Stimulated activated CD8-positive, alpha-beta memory T cell treated with anti-CD3 and anti-CD28 coated beads, Interleukin-4, amount 100 ng/mL, for 48 hours (primary cell): ENCODE data around the gene CENPX.
"Not testable (repeated sequence)": the region's sequence is repeated elsewhere in the genome, so short reads cannot be mapped to it uniquely, and the experiment has no call there.

ENCODE experiments used
- DNase-seq: peaks from one replicate; pipeline ENCODE4 v3.0.0-alpha.2; 2020

Gene CENPX

DNA sequence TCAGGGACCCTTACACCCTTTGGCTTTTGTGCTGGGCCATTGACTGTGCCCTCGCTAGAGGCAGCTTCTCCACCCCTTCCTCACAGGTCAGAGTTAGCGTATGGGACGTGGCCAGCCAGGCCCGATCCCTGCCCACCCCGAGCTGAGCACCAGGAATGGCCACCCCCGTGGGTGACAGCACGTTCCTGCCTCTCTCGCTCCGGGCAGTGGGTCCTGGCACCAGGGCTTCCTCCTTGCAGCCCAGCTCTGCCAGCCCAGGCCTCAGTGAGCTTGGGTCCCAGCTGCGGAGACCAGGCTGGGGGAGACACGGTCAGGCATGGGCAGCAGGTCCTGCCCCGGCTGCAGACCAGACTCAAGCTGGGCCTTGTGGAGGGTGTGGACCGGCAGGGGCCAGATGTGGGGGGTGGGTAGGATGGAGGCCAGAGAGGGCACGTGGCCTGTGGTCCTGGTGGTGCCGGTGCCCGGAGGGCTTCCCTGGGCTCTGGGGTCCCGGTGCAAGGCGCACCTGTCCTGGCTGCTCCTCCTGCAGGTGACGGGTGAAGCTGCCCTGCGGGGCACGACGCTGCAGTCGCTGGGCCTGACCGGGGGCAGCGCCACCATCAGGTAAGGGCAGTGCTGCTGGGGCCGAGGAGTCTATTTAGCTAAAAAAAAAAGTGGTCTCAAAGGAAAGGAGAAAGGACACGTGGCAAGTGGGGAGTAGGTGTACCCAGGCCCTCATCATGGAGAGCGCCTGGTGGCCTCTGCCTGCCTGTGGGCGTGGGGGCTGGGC is 27.0 kb downstream of the CENPX start:
- no peak for DNase-seq

DNA sequence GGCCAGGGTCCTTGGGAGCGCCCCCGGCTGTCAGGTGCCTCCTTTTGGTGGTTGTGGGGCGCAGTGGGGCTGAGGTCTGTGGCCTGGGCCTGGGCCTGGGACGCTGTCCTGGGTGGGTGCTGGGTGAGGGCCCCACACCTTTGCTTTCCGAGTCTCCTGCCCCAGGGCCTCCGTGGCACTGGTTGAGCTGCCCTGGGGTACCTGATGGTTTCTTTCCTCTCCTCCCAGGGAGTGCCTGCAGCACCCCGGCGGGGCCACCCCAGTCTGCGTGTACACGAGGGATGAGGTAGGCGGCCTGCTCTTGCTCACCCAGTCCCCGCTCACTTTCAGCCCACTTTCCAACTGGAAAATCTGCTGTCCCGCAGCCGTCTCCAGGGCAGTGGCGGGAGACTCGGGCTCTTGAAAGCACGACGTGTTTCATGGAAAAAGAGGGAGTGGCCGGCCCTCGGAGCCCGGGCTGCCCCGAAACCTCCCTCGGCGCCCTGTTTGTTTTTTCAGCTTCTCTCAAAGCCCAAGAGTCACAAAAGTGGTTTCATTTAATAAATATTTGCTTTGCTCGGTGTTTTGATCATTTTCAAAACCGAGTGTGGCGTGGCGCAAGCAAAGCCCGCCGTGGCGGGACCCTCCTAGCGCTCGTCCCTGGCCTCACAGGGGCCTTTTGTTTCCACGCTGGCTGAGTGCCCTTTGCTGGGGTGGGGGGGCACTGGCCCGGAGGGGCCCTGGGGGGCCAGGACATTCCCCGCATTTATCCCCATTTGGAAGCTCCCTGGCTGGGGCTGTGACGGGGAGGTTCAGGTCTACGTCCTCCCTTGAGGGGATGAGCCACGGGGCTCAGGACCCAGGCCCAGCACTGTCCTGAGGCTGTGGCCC is 27.9 kb downstream of the CENPX start:
- DNase-seq: no peak

DNA sequence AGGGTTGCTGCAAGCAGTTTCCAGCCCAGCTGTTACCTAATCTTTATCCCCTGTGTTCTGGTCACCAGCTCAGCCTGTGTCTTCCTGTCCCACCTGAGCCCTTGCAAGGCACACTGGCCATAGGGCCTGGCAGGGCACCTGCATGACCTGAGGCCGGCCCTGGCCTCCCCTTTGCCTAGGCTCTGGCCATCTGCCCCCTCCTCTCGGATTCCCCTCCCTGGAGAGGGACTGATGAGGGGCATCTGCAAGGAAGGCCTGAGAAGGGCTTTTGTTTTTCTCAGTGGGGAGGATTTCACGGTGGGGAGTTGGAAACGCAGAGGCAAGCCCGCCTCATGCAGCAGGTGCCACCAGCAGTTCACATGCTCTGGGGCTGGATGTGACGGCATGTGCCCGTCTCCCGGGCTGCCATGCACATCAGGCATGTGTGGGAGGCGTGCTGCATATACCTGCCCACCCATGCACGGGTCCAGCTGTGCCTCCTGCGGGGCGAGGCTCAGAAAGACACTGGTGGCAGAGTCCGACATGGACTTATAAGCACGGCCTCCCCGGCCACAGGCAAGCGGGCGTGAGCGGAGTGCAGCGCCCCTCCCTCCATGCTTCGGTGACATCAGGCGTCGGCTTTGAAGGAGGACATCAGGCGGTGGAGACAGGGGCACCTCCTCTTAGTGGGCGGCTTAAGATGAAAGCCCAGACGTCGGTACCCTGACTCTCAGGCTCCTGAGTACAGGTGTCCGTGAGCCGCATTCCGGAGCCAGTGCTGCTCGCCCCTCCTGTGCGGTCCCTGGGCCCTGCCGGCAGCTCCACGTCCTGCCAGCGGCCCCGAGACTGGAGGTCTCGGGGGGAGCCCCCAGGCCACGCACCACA is 28.7 kb downstream of the CENPX start:
- DNase-seq: no peak

DNA sequence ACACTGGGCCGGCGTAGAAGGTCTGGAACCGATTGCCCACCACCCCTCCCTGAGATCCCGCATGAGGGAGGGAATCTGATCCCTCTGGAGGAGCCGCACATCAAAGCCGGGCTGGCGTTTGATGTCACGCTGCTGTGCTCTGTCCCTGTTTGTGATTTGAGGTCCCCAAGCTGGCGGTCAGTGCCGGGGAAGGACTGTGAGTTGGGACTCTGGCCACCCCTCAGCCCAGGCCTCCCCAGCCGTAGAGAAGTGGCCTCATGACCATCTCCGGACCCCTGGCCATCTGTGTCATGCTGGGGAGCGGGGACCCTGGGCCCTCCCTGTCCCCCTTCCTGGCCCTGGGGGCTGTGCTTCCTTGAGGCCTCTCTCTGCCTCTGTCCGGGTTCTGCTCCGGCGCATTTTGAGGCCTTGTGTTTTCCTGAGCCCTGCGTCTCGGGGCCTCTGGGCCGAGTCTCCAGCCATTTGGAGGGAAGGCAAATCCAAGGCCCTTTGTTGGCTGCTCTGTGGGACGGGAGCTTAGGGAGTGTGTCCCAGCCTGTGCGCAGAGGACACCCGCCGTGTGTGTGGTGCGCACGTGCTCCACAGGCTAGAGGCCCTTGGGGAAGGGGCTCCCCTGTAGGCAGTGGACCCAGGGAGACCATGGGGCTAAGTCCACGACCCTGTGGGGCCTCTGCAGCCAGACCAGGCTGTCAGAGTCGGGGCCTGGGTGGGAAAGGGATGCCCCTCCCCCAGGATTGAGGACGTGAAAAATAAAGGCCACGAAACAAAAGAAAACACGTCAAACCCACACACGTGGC is 30.2 kb downstream of the CENPX start:
- no peak for DNase-seq

DNA sequence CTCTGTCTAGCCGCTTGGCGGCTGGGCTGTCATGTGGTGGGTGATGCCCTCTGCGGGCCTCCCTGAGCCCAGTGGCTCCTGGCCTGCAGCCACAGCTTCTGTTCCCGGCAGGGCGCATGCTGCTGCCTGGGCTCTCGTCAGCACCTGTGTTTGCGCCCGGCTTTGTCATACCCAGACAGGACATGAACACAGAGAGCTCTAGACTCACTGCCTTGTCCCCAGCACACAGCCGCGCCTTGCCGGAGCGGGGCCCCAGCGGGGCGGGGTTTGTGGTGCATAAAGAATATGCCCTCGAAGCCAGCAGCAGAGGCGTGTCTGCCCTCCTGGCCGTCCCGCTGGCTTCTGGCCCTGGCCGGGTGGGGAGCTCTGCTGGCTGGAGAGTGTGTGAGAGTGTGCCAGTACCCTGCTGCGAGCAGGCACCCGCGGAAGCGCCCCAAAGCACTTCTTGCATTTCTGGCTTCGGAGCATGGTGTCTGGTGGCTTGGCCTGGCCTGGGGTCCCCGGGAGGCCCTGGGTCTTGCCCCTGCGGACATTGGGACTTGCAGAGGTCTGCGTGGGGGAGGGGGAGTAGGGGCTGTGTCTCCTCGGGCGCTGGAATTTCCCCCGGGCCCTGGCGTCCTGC is 30.9 kb downstream of the CENPX start:
- DNase-seq: no peak

DNA sequence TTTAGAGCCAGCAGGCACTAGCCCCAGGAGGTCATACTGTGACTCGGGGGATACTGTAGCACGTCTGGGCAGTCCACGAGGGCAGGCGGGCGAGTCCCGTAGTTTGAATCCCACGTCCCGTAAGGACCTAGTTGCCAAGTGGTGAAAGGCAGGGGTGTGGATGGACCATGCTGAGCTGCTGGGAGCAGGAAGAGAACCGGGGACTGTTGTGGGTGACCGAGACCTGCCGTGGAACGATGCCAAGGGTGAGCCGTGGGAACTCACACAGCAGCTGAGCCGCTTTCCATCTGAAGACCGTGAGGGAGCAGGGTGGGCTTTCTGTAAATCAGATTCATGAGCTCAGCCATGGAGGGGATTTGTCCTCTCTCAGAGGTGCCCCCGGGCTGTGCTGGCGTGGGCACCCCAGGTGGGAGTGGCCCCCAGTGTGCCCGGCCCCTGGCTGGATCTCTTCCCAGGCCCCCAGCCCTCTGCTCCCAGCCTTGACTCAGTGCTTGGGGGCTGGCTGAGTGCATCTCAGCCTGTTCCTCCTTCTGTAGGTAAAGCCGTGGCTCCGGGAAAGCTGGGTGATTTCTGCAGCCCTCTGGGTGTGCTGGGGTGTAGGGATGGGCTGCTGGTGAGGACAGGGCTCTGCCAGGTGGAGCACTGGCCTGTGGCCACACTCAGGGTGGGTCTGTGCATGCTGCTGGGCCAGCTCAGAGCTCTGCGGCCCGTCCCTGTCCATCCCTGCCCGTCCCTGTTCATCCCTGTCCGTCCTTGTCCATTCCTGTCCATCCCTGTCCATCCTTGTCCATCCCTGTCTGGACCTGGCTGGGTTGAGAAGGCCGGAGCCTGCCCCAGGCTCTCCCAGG is 31.6 kb downstream of the CENPX start:
- no peak for DNase-seq

DNA sequence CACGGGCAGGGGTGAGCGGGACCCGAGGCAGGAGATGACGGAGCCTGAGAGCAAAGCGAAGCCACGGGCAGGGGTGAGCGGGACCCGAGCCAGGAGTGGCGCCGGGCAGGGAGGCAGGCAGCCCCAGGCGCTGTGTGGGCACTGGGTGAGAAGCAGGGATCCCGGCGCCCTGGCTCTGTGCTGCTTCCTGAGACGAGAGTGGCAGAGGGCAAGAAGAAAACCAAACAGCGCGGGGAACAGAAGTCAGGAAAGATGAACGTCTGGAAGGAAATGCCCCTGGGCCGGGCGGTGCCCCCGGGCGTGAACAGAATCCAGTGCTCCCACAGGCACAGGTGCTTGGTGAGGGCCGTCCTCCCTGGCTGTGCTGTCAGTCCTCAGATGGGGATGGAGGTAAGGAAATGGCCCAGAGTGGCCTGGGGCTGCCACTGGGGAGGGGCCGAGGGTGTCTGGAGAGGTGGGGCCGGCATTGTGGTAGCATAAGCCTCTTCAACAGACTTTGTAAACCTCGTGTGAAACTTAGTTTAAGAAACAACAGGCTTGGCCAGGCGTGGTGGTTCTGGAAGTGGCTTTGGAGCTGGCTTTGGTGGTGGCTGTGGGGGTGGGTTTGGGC is 35.4 kb downstream of the CENPX start:
- DNase-seq: no peak

DNA sequence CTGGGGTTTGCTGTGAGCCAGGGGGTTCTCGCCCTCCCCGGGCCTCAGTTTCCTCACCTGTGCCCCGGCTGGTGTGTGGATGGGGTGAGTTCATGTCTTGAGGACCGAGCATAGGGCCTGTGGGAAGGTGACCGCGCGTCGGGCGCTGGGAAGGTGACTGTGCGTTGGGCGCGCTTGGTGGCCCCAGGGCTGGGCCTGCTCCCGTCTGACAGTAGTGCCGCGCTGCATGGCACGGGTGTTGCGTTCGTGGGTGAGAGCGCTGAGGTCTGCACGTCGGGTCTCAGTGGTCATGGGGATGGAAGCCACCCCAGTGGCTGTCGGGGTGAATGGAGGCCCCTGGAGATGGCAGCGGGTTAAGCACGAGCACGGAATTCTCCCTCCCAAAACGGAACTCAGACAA is 36.1 kb downstream of the CENPX start:
- no peak for DNase-seq

DNA sequence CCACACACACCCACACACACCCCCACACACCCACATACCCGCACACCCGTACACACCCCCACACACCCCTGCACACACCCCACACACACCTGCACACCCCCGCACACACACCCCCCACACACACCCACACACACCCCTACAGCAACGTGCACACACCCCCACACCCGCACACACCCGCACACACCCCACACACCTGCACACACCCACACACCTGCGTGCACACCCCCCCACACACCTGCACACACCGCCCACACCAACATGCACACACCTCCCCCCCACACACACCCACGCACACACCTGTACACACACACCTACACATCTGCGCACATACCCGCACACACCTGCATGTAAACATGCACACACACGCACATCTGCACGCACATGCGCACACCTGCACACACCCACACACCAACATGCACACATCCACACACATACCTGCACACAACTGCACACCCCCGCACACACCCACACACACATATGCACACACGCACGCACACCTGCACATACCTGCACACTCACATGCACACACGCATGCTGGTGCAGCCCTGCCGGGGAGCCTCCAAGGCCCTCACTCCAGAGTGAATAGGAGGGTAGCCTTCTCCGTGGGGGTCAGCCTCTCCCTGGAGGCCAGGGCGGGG is 37.8 kb downstream of the CENPX start:
- DNase-seq: no peak

DNA sequence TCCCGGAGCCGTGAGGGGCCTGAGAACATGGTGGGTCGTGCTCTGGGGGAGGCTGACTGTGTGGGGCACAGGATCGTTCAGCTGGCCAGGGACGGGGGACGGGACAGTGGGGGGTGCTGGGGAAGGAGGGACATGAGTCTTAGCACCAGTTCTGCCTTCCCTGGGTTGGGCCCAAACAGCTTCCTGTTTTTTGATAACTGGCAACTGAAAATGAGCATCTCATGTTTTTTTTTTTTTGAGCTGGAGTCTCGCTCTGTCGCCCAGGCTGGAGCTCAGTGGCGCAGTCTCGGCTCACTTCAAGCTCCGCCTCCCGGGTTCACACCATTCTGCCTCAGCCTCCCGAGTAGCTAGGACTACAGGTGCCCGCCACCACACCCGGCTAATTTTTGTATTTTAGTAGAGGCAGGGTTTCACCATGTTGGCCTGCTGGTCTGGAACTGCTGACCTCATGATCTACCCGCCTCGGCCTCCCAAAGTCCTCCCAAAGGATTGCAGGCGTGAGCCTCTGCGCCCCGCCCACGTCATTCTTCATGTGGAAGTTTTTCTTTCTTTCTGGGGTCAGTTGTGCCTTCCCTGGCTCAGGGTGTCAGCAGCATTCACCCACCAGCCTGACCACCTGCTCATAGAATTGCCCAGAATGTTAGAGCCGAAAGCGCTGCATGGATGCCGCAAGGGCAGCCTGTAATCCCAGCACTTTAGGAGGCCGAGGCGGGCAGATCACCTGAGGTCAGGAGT is 38.9 kb downstream of the CENPX start:
- no peak for DNase-seq

DNA sequence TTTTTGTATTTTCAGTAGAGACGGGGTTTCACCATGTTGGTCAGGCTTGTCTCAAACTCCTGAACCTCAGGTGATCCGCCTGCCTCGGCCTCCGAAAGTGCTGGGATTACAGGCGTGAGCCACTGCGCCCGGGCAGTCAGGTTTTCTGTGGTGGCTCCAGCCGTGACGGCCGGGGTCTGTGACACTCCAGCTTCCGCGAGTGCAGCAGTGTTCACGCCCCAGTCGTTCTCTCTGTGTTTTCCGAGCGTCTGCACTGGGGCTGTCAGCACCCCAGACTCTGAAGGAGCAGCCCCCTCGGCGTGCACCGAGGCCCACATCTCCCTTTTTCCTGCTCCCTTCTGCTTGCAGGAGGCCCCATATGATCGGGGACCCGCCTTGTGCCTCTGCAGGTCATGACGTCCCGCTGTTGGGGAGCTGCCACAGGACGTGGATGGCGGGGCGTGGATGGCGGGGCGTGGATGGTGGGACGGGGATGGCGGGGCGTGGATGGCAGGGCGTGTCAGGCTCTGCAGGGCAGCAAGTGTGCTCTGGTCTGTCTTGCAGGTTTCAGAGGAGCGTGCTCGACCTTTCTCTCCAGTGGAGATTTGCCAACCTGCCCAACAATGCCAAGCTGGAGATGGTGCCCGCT is 39.6 kb downstream of the CENPX start:
- DNase-seq: no peak

DNA sequence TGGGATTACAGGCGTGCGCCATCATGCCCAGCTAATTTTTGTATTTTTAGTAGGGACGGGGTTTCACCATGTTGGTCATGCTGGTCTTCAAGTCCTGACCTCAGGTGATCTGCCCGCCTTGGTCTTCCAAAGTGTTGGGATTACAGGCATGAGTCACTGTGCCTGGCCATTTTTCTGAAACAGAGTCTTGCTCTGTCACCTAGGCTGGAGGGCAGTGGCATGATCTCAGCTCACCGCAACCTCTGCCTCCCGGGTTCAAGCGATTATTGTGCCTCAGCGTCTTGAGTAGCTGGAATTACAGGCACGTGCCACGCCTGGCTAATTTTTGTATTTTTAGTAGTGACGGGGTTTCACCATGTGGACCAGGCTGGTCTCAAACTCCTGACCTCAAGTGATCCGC is 41.2 kb downstream of the CENPX start:
- DNase-seq: not testable (repeated sequence)

DNA sequence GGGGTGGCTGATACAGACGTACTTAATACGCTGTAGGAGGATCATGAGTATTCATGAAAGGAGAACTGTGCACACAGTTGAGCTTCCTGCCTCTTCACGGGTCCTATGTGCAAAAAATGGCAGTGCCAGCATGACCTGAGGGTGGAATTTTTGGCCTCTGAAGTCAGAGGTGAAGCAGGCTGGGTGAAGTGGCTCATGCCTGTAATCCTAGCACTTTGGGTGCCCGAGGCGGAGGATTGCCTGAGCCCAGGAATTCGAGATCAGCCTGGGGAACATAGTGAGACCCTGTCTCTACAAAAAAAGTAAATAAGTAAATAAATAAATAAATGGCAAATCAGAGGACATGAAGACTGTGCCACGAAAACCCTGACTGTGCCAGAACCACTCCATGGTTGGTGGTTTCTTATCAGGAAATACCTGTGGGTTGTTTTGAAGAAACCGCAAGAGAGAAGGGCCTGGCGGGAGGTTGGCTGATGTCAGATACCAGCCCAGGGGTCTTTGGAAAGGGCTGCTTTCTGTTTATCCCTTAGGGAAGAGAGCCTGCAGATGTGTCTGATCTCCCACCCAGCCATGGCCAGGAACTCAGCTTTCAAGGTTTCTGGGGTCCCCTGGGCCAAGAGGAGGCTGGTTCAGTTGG is 41.9 kb downstream of the CENPX start:
- no peak for DNase-seq

DNA sequence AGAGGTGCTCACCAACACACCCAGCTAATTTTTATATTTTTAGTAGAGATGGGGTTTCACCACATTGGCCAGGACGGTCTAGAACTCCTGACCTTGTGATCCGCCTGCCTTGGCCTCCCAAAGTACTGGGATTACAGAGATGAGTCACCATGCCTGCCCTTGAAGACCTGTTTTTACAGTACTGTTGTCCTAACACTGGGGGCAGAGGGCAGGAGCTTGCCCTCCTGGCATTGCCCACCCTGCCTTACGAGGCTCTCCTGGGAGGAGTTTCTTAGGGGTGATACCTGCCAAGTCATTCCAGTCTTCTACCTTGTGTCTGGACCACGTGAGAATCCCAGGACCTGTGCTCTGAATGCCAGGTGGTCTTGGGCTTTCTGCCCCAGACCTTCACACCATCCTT is 42.6 kb downstream of the CENPX start:
- DNase-seq: no peak

DNA sequence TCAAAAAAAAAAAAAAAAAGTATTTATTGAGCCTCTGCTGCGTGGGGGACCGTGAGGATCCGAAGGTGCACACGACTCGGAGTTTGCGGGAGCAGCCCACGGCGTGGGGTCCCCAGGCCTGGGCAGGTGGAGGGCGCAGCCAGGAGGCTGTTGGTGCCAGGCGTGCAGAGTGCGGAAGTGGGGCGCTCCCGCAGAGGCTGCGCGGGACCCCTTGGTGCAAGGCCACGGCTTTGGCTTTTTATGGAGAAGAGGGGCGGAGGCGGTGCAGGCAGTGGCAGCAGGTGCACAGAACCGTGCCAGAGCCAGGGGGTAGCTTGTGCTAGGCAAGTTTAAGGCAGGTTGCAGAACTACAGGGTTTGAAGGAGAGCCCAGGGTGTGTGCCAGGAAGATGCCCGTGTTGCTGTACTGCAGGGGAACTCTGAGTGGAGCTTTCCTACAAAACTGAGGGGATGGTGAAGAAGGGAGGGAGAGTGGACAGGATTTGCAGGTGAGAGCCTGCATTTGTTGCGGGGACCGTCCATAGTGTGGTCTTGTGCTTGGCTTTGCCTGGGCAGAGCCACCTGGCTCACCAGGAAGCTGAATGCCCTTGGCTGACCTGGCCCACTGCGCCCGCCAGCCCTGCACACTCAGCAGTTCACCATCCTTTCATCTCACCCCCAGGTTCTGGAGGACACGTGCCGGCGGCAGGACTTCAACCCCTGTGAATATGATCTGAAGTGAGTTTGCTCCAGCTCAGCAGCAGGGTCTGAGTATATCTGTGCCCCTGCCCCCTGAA is 44.0 kb downstream of the CENPX start:
- DNase-seq: no peak

DNA sequence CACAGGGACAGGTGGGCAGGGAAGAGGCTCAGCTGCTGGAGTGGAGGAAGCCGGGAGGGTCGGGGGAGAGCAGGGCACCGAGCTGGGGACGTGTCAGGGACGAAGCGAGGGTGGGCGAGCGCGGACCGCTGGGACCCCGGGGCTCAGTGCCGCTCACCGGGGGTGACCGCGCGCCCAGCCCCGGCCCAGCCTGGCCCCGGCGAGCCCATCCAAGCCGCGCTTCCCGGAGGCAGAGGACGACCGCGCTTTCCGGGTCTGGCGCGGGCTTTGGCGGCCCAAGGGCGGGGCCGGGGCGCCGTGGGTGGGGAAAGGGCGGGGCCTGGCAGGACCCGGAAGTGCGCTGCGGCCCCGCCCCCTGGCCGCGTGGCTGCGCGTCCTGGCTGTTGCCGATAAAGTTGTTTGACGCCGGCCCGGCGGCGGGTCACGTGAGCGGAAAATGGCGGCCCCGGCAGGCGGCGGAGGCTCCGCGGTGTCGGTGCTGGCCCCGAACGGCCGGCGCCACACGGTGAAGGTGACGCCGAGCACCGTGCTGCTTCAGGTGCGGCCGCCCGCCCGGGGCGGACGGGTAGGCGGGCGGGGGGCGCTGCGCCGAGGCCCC is 45.4 kb downstream of the CENPX start, which contains the start of gene ASPSCR1:
Gene ASPSCR1, plus strand, starts transcription at position 419 of the 598 bp plus-strand sequence. Its CDS starts 18 bp downstream, at position 437.
- DNase-seq: peak; percentile 93
